ENCODE data around the gene ADAMTS1. TPM values are rescaled to one million over a fixed set of nuclear protein-coding genes. Genes with fewer than 3 reads are reported as not detected.

The ADAMTS1 gene
- total RNA-seq, 1 donor: 589 TPM

GRCh38 chr21:26810266-26810665 is 34.9 kb downstream of the ADAMTS1 start:
- TF ChIP-seq, protein P1, sequence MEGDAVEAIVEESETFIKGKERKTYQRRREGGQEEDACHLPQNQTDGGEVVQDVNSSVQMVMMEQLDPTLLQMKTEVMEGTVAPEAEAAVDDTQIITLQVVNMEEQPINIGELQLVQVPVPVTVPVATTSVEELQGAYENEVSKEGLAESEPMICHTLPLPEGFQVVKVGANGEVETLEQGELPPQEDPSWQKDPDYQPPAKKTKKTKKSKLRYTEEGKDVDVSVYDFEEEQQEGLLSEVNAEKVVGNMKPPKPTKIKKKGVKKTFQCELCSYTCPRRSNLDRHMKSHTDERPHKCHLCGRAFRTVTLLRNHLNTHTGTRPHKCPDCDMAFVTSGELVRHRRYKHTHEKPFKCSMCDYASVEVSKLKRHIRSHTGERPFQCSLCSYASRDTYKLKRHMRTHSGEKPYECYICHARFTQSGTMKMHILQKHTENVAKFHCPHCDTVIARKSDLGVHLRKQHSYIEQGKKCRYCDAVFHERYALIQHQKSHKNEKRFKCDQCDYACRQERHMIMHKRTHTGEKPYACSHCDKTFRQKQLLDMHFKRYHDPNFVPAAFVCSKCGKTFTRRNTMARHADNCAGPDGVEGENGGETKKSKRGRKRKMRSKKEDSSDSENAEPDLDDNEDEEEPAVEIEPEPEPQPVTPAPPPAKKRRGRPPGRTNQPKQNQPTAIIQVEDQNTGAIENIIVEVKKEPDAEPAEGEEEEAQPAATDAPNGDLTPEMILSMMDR (IDR thresholded peaks at IDR 0.05; ENCODE audit: insufficient read depth, low read depth, low read length): no peak
- no peak for DNase-seq (ENCODE audit: low read depth)
- no peak overlapping the region for H3K4me3 ChIP-seq (ENCODE audit: low read depth, low read length)

GRCh38 chr21:26809745-26810144 is 35.5 kb downstream of the ADAMTS1 start:
- H3K4me3 ChIP-seq (ENCODE audit: low read depth, low read length): no peak overlapping the region
- DNase-seq (ENCODE audit: low read depth): no peak
- TF ChIP-seq, protein P1 (IDR thresholded peaks at IDR 0.05; ENCODE audit: insufficient read depth, low read depth, low read length): no peak

DNA sequence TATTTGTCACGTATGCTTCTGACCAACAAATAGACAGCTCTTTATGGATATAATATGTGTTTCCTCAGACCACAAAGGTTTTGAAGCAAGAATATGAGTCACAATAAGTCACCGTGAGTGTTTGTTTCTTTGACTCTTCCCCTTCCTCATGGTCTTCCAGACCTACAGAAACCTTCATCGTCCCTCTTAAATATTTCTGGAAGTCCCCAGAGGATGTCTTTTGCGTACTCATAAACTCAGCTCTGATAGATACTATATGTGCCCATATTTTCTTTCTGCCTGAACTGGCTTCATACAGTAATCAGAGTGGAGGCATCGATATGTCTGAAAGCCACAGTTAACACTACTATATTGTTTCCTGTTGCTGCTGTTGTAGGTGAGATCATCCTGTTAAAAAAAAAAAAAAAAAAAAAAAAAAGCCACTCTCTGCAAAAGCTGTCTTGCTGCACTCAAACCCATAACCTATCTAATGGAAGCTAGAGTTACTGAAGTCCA is 38.4 kb downstream of the ADAMTS1 start:
- TF ChIP-seq, protein P1 (IDR thresholded peaks at IDR 0.05; ENCODE audit: insufficient read depth, low read depth, low read length): no peak
- DNase-seq (ENCODE audit: low read depth): no peak
- no peak overlapping the region for H3K4me3 ChIP-seq (ENCODE audit: low read depth, low read length)

GRCh38 chr21:26804895-26805609 is 40.2 kb downstream of the ADAMTS1 start:
- DNase-seq (ENCODE audit: low read depth): peak; percentile 84
- TF ChIP-seq, protein P1 (IDR thresholded peaks at IDR 0.05; ENCODE audit: insufficient read depth, low read depth, low read length): no peak
- no peak overlapping the region for H3K4me3 ChIP-seq (ENCODE audit: low read depth, low read length)

DNA sequence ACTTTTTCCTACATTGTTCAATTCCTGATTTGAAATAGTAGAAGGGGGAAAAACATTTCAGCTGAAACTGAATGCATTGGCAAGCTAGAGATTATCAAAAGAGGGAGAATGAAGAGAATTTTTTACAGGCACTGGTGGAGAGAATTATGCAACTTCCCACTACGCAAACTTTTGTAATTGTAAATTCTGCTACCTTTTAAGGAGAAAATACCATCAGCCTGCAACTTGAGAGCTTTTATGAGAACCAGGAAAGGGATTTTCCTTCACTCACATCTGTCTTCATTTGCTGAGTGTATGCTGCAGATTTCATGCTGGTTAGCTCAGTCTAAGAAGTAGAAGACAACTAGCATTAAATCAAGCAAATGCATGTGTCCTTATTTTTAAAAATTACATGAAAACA is 43.7 kb downstream of the ADAMTS1 start:
- H3K4me3 ChIP-seq (ENCODE audit: low read depth, low read length): no peak overlapping the region
- TF ChIP-seq, protein P1 (IDR thresholded peaks at IDR 0.05; ENCODE audit: insufficient read depth, low read depth, low read length): no peak
- DNase-seq (ENCODE audit: low read depth): peak; percentile 97

GRCh38 chr21:26800970-26801431 is 44.2 kb downstream of the ADAMTS1 start:
- peak; percentile 96 for DNase-seq (ENCODE audit: low read depth)
- no peak overlapping the region for H3K4me3 ChIP-seq (ENCODE audit: low read depth, low read length)
- TF ChIP-seq, protein P1 (IDR thresholded peaks at IDR 0.05; ENCODE audit: insufficient read depth, low read depth, low read length): no peak
